ENCODE data around the gene LRBA.

GRCh38 chr4:150562250-150562649 lies 452.8 kb downstream of the LRBA start:
- TF ChIP-seq CTCF (IDR thresholded peaks at IDR 0.05; ENCODE audit: borderline replicate concordance, extremely low read depth, low read length, poor library complexity, severe bottlenecking) (no peak), EZH2 (IDR thresholded peaks at IDR 0.05; ENCODE audit: borderline replicate concordance, low read depth, low read length, severe bottlenecking) (no peak)
